CD4-positive, alpha-beta T cell treated with Interleukin-17A for 4 hours (primary cell): Measurements from ENCODE around the gene CAMSAP2.

Experiments
- DNase-seq: peaks from one replicate; pipeline ENCODE4 v3.0.0-alpha.2; 2020; ENCODE audit warnings: mixed read lengths

Gene CAMSAP2

GRCh38 chr1:200738327-200738948 is at the start of gene CAMSAP2:
TSS of gene CAMSAP2 (plus strand) at chr1:200738893. CDS start at chr1:200739828, 935 bp downstream.
- DNase-seq, result peak; percentile 90

GRCh38 chr1:200692316-200692715 is 46.4 kb upstream of the CAMSAP2 start:
- DNase-seq, result no peak

- DNase-seq, result no peak
These were observed 45.4 kb upstream of the CAMSAP2 start for GRCh38 chr1:200693327-200693726.

GRCh38 chr1:200694738-200695137 is 44.0 kb upstream of the CAMSAP2 start:
- no peak for DNase-seq

GRCh38 chr1:200699871-200700270 is 38.8 kb upstream of the CAMSAP2 start:
- no peak for DNase-seq

GRCh38 chr1:200704986-200705500 is 33.6 kb upstream of the CAMSAP2 start:
- no peak for DNase-seq

GRCh38 chr1:200706111-200706814 is 32.4 kb upstream of the CAMSAP2 start:
- no peak for DNase-seq

GRCh38 chr1:200707116-200707515 is 31.6 kb upstream of the CAMSAP2 start:
- no peak for DNase-seq

- DNase-seq, result no peak
These were observed 30.5 kb upstream of the CAMSAP2 start for GRCh38 chr1:200708161-200708560.

- DNase-seq, result no peak
These were observed 29.9 kb upstream of the CAMSAP2 start for GRCh38 chr1:200708769-200709168.

- DNase-seq, result no peak
These were observed 28.5 kb upstream of the CAMSAP2 start for GRCh38 chr1:200710166-200710565.

GRCh38 chr1:200714504-200715187 is 24.0 kb upstream of the CAMSAP2 start:
- DNase-seq, result no peak

- no peak for DNase-seq
These were observed 18.5 kb upstream of the CAMSAP2 start for GRCh38 chr1:200720199-200720598.

GRCh38 chr1:200724064-200724463 is 14.6 kb upstream of the CAMSAP2 start:
- DNase-seq, result no peak

- DNase-seq, result no peak
These were observed 11.4 kb upstream of the CAMSAP2 start for GRCh38 chr1:200727257-200727656.

- no peak for DNase-seq
These were observed 8.8 kb upstream of the CAMSAP2 start for GRCh38 chr1:200729863-200730262.

- no peak for DNase-seq
These were observed 6.9 kb upstream of the CAMSAP2 start for GRCh38 chr1:200731654-200732332.

- DNase-seq, result no peak
These were observed 6.3 kb upstream of the CAMSAP2 start for GRCh38 chr1:200732438-200732837.

GRCh38 chr1:200733907-200734306 is 4.8 kb upstream of the CAMSAP2 start:
- DNase-seq, result no peak

- DNase-seq, result no peak
These were observed 924 bp upstream of the CAMSAP2 start for GRCh38 chr1:200737647-200738291.

GRCh38 chr1:200738949-200739651 is 407 bp downstream of the CAMSAP2 start:
- DNase-seq, result peak; percentile 66
